IMR-90 (cell line): Measurements from ENCODE around the gene ANTXR1. TPM values are rescaled to one million over a fixed set of nuclear protein-coding genes. Genes with fewer than 3 reads are reported as not detected.

Experiments
- ATAC-seq: fragments of 200-7000 bp; cut with Tn5 transposase; 2 replicates; pipeline ENCODE4 v1.9.1; 2020; ENCODE audit warnings: low read depth, mild to moderate bottlenecking, moderate library complexity
- BruUV-seq: library from RNA; stranded (reverse); fragments of 400-500 nt; replicated peaks from 2 replicates; lab custom pipeline; 2021; lab: Mats Ljungman, UMichigan
- CTCF ChIA-PET: fragments of 300-600 bp; formaldehyde crosslinking; extraction: SDS; loops from one replicate; lab custom pipeline; 2021; ENCODE audit warnings: antibody characterized with exemption; lab: Yijun Ruan, JAX
- POLR2A ChIA-PET: fragments of 300-600 bp; sonication (Branson Sonifier 250); formaldehyde crosslinking; loops from one replicate; lab custom pipeline; 2022; ENCODE audit warnings: antibody characterized with exemption; ENCODE audit not compliant: unreplicated experiment; lab: Charles Lee
- DNase-seq: peaks from one replicate; pipeline ENCODE4 v3.0.0; 2013
- H2AFZ ChIP-seq: replicated peaks from 2 replicates; pipeline ENCODE3; 2013; ENCODE audit warnings: low read length, mild to moderate bottlenecking; ENCODE audit not compliant: poor library complexity
- H2AK5ac ChIP-seq: 2 replicates; pipeline ENCODE4 v1.6.1; 2013; ENCODE audit warnings: low read depth, low read length, inconsistent platforms
- H2AK9ac ChIP-seq: replicated peaks from 2 replicates; pipeline ENCODE3; 2013; ENCODE audit warnings: mild to moderate bottlenecking, low read depth, low read length, moderate library complexity; ENCODE audit not compliant: poor library complexity
- H2BK120ac ChIP-seq: 2 replicates; pipeline ENCODE4 v1.6.1; 2013; ENCODE audit warnings: low read depth, low read length, inconsistent platforms
- H2BK15ac ChIP-seq: 3 replicates; pipeline ENCODE4 v1.6.1; 2013; ENCODE audit warnings: low read depth, low read length, inconsistent platforms
- H2BK20ac ChIP-seq: 2 replicates; pipeline ENCODE4 v1.6.1; 2013; ENCODE audit warnings: low read depth, mild to moderate bottlenecking, inconsistent platforms, low read length, moderate library complexity
- H2BK5ac ChIP-seq: 2 replicates; pipeline ENCODE4 v1.6.1; 2013; ENCODE audit warnings: mild to moderate bottlenecking, low read depth, low read length, inconsistent platforms; ENCODE audit not compliant: poor library complexity, severe bottlenecking
- H3K14ac ChIP-seq: replicated peaks from 2 replicates; pipeline ENCODE4 v1.6.1; 2013; ENCODE audit warnings: low read depth, low read length, inconsistent platforms
- H3K18ac ChIP-seq: 2 replicates; pipeline ENCODE4 v1.6.1; 2013; ENCODE audit warnings: low read depth, low read length, control low read depth
- H3K23ac ChIP-seq: 2 replicates; pipeline ENCODE4 v1.6.1; 2013; ENCODE audit warnings: low read depth, low read length, inconsistent platforms
- H3K27ac ChIP-seq: 2 replicates; pipeline ENCODE4 v1.5.1; 2013; ENCODE audit warnings: mild to moderate bottlenecking, control low read depth, low read length; ENCODE audit not compliant: insufficient read depth
- H3K27me3 ChIP-seq: 2 replicates; pipeline ENCODE4 v1.6.1; 2013; ENCODE audit warnings: low read length; ENCODE audit not compliant: control insufficient read depth, insufficient read depth
- H3K36me3 ChIP-seq: 2 replicates; pipeline ENCODE4 v1.6.1; 2013; ENCODE audit warnings: low read length, mixed read lengths; ENCODE audit not compliant: control insufficient read depth, insufficient read depth
- H3K4ac ChIP-seq: 2 replicates; pipeline ENCODE4 v1.6.1; 2013; ENCODE audit warnings: low read depth, low read length, inconsistent platforms
- H3K4me1 ChIP-seq: 2 replicates; pipeline ENCODE4 v1.6.1; 2013; ENCODE audit warnings: low read length, mixed read lengths; ENCODE audit not compliant: control insufficient read depth, insufficient read depth
- H3K4me2 ChIP-seq: 2 replicates; pipeline ENCODE4 v1.6.1; 2013; ENCODE audit warnings: low read depth, mild to moderate bottlenecking, control low read depth, low read length, moderate library complexity
- H3K4me3 ChIP-seq: 2 replicates; pipeline ENCODE4 v1.5.1; 2013; ENCODE audit warnings: low read depth, mild to moderate bottlenecking, control low read depth, low read length, moderate library complexity; ENCODE audit not compliant: insufficient read depth
- H3K56ac ChIP-seq: 2 replicates; pipeline ENCODE4 v1.6.1; 2013; ENCODE audit warnings: low read length, inconsistent platforms; ENCODE audit not compliant: insufficient read depth; ENCODE audit errors: extremely low read depth
- H3K79me1 ChIP-seq, 2 experiments: 2 replicates each; pipeline ENCODE4 v1.6.1; 2013; ENCODE audit warnings: low read length in 2 of 2, inconsistent platforms in 1 of 2, low read depth in 1 of 2
- H3K9ac ChIP-seq: 2 replicates; pipeline ENCODE4 v1.6.1; 2013; ENCODE audit warnings: low read depth, low read length, control low read depth
- H3K9me1 ChIP-seq: 2 replicates; pipeline ENCODE4 v1.6.1; 2013; ENCODE audit warnings: low read length, inconsistent platforms; ENCODE audit not compliant: insufficient read depth
- H3K9me3 ChIP-seq: 2 replicates; pipeline ENCODE4 v1.6.1; 2013; ENCODE audit warnings: low read length; ENCODE audit not compliant: control insufficient read depth, insufficient read depth
- H4K20me1 ChIP-seq: 2 replicates; pipeline ENCODE4 v1.6.1; 2013; ENCODE audit warnings: low read length, inconsistent platforms; ENCODE audit not compliant: insufficient read depth
- H4K5ac ChIP-seq: 2 replicates; pipeline ENCODE4 v1.6.1; 2013; ENCODE audit warnings: mild to moderate bottlenecking, low read depth, low read length, control low read depth
- H4K8ac ChIP-seq, 2 experiments: 2 replicates each; pipeline ENCODE4 v1.6.1; 2013; ENCODE audit warnings: low read depth in 2 of 2, low read length in 2 of 2, control low read depth in 1 of 2, inconsistent platforms in 1 of 2
- H4K91ac ChIP-seq: 2 replicates; pipeline ENCODE4 v1.6.1; 2013; ENCODE audit warnings: low read depth, low read length, inconsistent platforms; ENCODE audit not compliant: insufficient read depth
- CHD1 ChIP-seq: IDR thresholded peaks from 2 replicates; pipeline ENCODE4 v1.6.1; 2012; ENCODE audit warnings: low read depth, low read length, improper control_type of control experiment
- RCOR1 ChIP-seq: IDR thresholded peaks from 2 replicates; pipeline ENCODE4 v1.6.1; 2012; ENCODE audit warnings: mild to moderate bottlenecking, low read length, improper control_type of control experiment; ENCODE audit not compliant: insufficient replicate concordance
- WGBS, 2 experiments: methylation state at CpG; one replicate each; pipeline versions ENCODE4 v1.1.5 to v1.1.7; 2013; ENCODE audit warnings: missing lambda C conversion rate in 2 of 2; ENCODE audit not compliant: insufficient read length in 1 of 2; ENCODE audit errors: extremely low coverage in 2 of 2; 5-methylcytosine and 5-hydroxymethylcytosine counted together
- dilution Hi-C: fragments of 300-500 bp; cut with HindIII; formaldehyde crosslinking; loops from one replicate; pipeline ENCODE4 v1.14.3; 2018; ENCODE audit warnings: low sequenced_read_pairs; ENCODE audit not compliant: unreplicated experiment
- in situ Hi-C: fragments of 300-500 bp; cut with MboI; formaldehyde crosslinking; loops from 3 replicates; pipeline ENCODE4 v1.14.3; 2019; ENCODE audit warnings: low sequenced_read_pairs, inconsistent platforms, mixed read lengths
- intact Hi-C: fragments of 100-400 bp; cut with micrococcal nuclease; formaldehyde crosslinking; loops from 2 replicates; pipeline ENCODE4 v1.10.0; 2022
- polyA plus RNA-seq, 3 experiments: library from polyadenylated mRNA; depleted of rRNA; stranded (reverse); fragments of >200 nt; gene quantifications; 2 replicates each; pipeline ENCODE4 v1.2.3, GENCODE V29; 2012; ENCODE audit warnings: low replicate concordance in 1 of 3
- total RNA-seq: library from RNA; depleted of rRNA; stranded (reverse); fragments of >200 nt; gene quantifications from 2 replicates; pipeline ENCODE4 v1.2.3, GENCODE V29; 2012

Gene ANTXR1
- total and polyA plus RNA-seq, 2 of the 4 experiments (the other 2 are of a cell fraction), result 27.2 to 36.9 TPM

GRCh38 chr2:69080071-69080470, 67.1 kb downstream of the ANTXR1 start:
- no CpG with 5 or more reads among the region's 4 CpGs for WGBS, 2 experiments
- H3K27me3 ChIP-seq, result no peaks in the 10 kb centered on the region

More at GRCh38 chr2:69080071-69080470, 67.1 kb downstream of the ANTXR1 start:
- Histone ChIP-seq H4K20me1 (no peaks in the 10 kb centered on the region), H3K4me1 (peaks cover 16% of the 10 kb centered on the region), H3K36me3 (peaks cover 60% of the 10 kb centered on the region), H2AK5ac (no peak overlapping the region), H3K9me3 (no peaks in the 10 kb centered on the region), H2AFZ (no peak overlapping the region), H4K91ac (no peak overlapping the region), H3K18ac (no peak overlapping the region), H3K4me2 (no peak overlapping the region), H4K5ac (no peak overlapping the region), H3K14ac (no peak overlapping the region), H3K4me3 (no peak overlapping the region), H2BK120ac (no peak overlapping the region), H3K9ac (no peak overlapping the region), H2AK9ac (no peak overlapping the region), H3K23ac (no peak overlapping the region), H3K4ac (no peak overlapping the region), H3K79me1 (peaks cover 9 to 56% of the 10 kb centered on the region in 2 experiments; a peak in 3 of 4 replicates), H3K27ac (no peak overlapping the region), H2BK5ac (no peak overlapping the region), H2BK15ac (no peak overlapping the region), H2BK20ac (no peak overlapping the region), H3K9me1 (peaks cover 38% of the 10 kb centered on the region), H4K8ac (no peak overlapping the region), H3K56ac (no peak overlapping the region)
- no TSS peak for BruUV-seq
- in situ Hi-C loops, result no loop called here
- POLR2A ChIA-PET, result interaction anchor here (0.6 kb wide), 1 partner anchor 67 kb away, joined by 3 read pairs; the partner anchor contains the start of gene ANTXR1
- DNase-seq, result no peak
- CTCF ChIA-PET, result no interaction called here
- dilution Hi-C loops, result no loop called here
- intact Hi-C loops, result loop anchor here (5.0 kb wide), 2 partner anchors 33 to 227 kb away; no protein-coding TSS in a partner anchor
- TF ChIP-seq RCOR1 (no peak), CHD1 (no peak)
- no peak for ATAC-seq
